Liver (tissue), 9 donors: Measurements from ENCODE around the gene MTA2. TPM values are rescaled to one million over a fixed set of nuclear protein-coding genes. Genes with fewer than 3 reads are reported as not detected.
"Not testable (repeated sequence)": the region's sequence is repeated elsewhere in the genome, so short reads cannot be mapped to it uniquely, and the experiment has no call there.

Source experiments
- DNase-seq: peaks from one replicate; pipeline ENCODE4 v3.0.0-alpha.2; 2017; ENCODE audit warnings: low spot score
- H3K27ac ChIP-seq, 2 donors: one replicate each; pipeline ENCODE4 v1.7.0; 2013; ENCODE audit warnings: inconsistent platforms in 2 of 2, low read length in 2 of 2, control low read depth in 1 of 2, low read depth in 1 of 2, mild to moderate bottlenecking in 1 of 2
- H3K27me3 ChIP-seq, 4 donors: one replicate each; pipeline versions ENCODE4 v1.6.1 to v1.7.0; 2013; ENCODE audit warnings: low read length in 3 of 4, inconsistent platforms in 1 of 4, mild to moderate bottlenecking in 1 of 4, moderate library complexity in 1 of 4; ENCODE audit not compliant: control insufficient read depth in 4 of 4, insufficient read depth in 4 of 4
- H3K36me3 ChIP-seq, 4 donors: one replicate each; pipeline versions ENCODE4 v1.6.1 to v1.7.0; 2013; ENCODE audit warnings: low read length in 3 of 4, mild to moderate bottlenecking in 3 of 4, low read depth in 1 of 4, moderate library complexity in 1 of 4; ENCODE audit not compliant: control insufficient read depth in 4 of 4, insufficient read depth in 3 of 4
- H3K4me1 ChIP-seq, 4 donors: one replicate each; pipeline versions ENCODE4 v1.6.1 to v1.7.0; 2013; ENCODE audit warnings: low read length in 3 of 4, mild to moderate bottlenecking in 3 of 4, moderate library complexity in 1 of 4; ENCODE audit not compliant: control insufficient read depth in 4 of 4, insufficient read depth in 4 of 4
- H3K4me3 ChIP-seq, 3 donors: one replicate each; pipeline versions ENCODE4 v1.6.1 to v1.7.0; 2013; ENCODE audit warnings: low read length in 3 of 3, control low read depth in 1 of 3, low read depth in 1 of 3, mild to moderate bottlenecking in 1 of 3
- H3K9ac ChIP-seq, 2 donors: one replicate each; pipeline ENCODE4 v1.7.0; 2013; ENCODE audit warnings: low read length in 2 of 2, mild to moderate bottlenecking in 2 of 2, moderate library complexity in 2 of 2, control low read depth in 1 of 2, low read depth in 1 of 2
- H3K9me3 ChIP-seq, 4 donors: one replicate each; pipeline versions ENCODE4 v1.6.1 to v1.7.0; 2013; ENCODE audit warnings: low read length in 3 of 4; ENCODE audit not compliant: control insufficient read depth in 4 of 4
- CTCF ChIP-seq: fragments of 150-350 bp; IDR thresholded peaks from 2 replicates; pipeline ENCODE4 v1.5.1; 2017; ENCODE audit warnings: improper control_type of control experiment, low read depth, low read length; ENCODE audit not compliant: missing input control
- EGR1 ChIP-seq, 2 donors: IDR thresholded peaks; 2 replicates each; pipeline ENCODE4 v1.6.1; 2016 to 2018; ENCODE audit warnings: antibody characterized with exemption in 2 of 2, low read depth in 2 of 2
- FOXA1 ChIP-seq: IDR thresholded peaks from 2 replicates; pipeline ENCODE4 v1.6.1; 2016; ENCODE audit warnings: antibody characterized with exemption
- HNF4A ChIP-seq, 2 donors: conservative IDR thresholded peaks; 2 replicates each; pipeline ENCODE4 v1.6.1; 2016; ENCODE audit warnings: antibody characterized with exemption in 2 of 2, mild to moderate bottlenecking in 2 of 2
- HNF4G ChIP-seq: IDR thresholded peaks from 2 replicates; pipeline ENCODE4 v1.6.1; 2016; ENCODE audit warnings: antibody characterized with exemption
- MAX ChIP-seq: IDR thresholded peaks from 2 replicates; pipeline ENCODE4 v1.6.1; 2016; ENCODE audit warnings: antibody characterized with exemption
- NR2F2 ChIP-seq: IDR thresholded peaks from 2 replicates; pipeline ENCODE4 v1.6.1; 2016; ENCODE audit warnings: antibody characterized with exemption
- RAD21 ChIP-seq, 2 donors: IDR thresholded peaks; 2 replicates each; pipeline ENCODE4 v1.6.1; 2016; ENCODE audit warnings: antibody characterized with exemption in 2 of 2, mild to moderate bottlenecking in 2 of 2
- RXRA ChIP-seq, 2 donors: IDR thresholded peaks; 2 replicates each; pipeline ENCODE4 v1.6.1; 2017 to 2018; ENCODE audit warnings: antibody characterized with exemption in 2 of 2, mild to moderate bottlenecking in 1 of 2
- SP1 ChIP-seq: IDR thresholded peaks from 2 replicates; pipeline ENCODE4 v1.6.1; 2018; ENCODE audit warnings: antibody characterized with exemption, mild to moderate bottlenecking
- TAF1 ChIP-seq: conservative IDR thresholded peaks from 2 replicates; pipeline ENCODE4 v1.6.1; 2016; ENCODE audit warnings: antibody characterized with exemption, mild to moderate bottlenecking
- YY1 ChIP-seq: IDR thresholded peaks from 2 replicates; pipeline ENCODE4 v1.6.1; 2016; ENCODE audit warnings: antibody characterized with exemption, mild to moderate bottlenecking
- ZBTB33 ChIP-seq: IDR thresholded peaks from 2 replicates; pipeline ENCODE4 v1.6.1; 2016; ENCODE audit warnings: antibody characterized with exemption
- WGBS: extraction: QIAGEN DNeasy Blood & Tissue Kit; methylation state at CpG from one replicate; pipeline ENCODE4 v1.1.7; 2013; 5-methylcytosine and 5-hydroxymethylcytosine counted together
- polyA plus RNA-seq, 2 donors: library from polyadenylated mRNA; stranded (reverse) in 1 of 2; unstranded in 1 of 2; fragments of 200-250 nt in 1 of 2; fragments of >200 nt in 1 of 2; fragmentation: Nextera tagmentation in 1 of 2; extraction: Ambion mirVana in 1 of 2; gene quantifications; one replicate each; pipeline versions ENCODE4 v1.2.1 to v1.2.3, GENCODE V29; 2013 to 2015
- total RNA-seq, 2 donors: library from RNA; depleted of rRNA; stranded (reverse); fragments of >200 nt; gene quantifications; one replicate each; pipeline ENCODE4 v1.2.3, GENCODE V29; 2014
- TF ChIP-seq, protein P1 (sequence below): IDR thresholded peaks from 2 replicates; pipeline ENCODE4 v1.6.1; 2016; ENCODE audit warnings: antibody characterized with exemption
- donor health status: healthy.
- donor health status: healthy.
- donor health status: healthy.
- donor health status: healthy.
- donor health status: healthy.

The MTA2 gene
- total and polyA plus RNA-seq, 4 donors: 4.4 to 55.3 (median 32.3) TPM

GRCh38 chr11:62621027-62621566, 19.4 kb upstream of the MTA2 start:
- DNase-seq: no peak
- peak overlapping the region; percentile 68 to 89 (median 74) for H3K4me3 ChIP-seq
- WGBS: 28% methylated on average over 8 of the region's 8 CpGs
- peaks cover 4 to 17% (median 10%) of the 10 kb centered on the region in 4 donors for H3K4me1 ChIP-seq
- peak overlapping the region; percentile 80 to 96 for H3K27ac ChIP-seq
- TF ChIP-seq HNF4G (no peak), RAD21 (IDR thresholded peaks at IDR 0.05) (no peak), HNF4A (conservative IDR thresholded peaks at IDR 0.05) (no peak), YY1 (no peak)
- H3K27me3 ChIP-seq: no peaks in the 10 kb centered on the region
- H3K9me3 ChIP-seq: no peaks in the 10 kb centered on the region
- peak overlapping the region; percentile 33 to 77 for H3K9ac ChIP-seq
- H3K36me3 ChIP-seq: peaks cover 0 to 21% (median 12%) of the 10 kb centered on the region in 4 donors

- H3K9me3 ChIP-seq, H3K27ac ChIP-seq, H3K27me3 ChIP-seq, H3K4me3 ChIP-seq, H3K9ac ChIP-seq, DNase-seq: not testable (repeated sequence)
- Histone ChIP-seq H3K4me1 (peaks cover 7 to 28% (median 17%) of the 10 kb centered on the region in 4 donors), H3K36me3 (peaks cover 0 to 15% (median 2%) of the 10 kb centered on the region in 4 donors)
- 97% methylated on average over 14 of the region's 14 CpGs for WGBS
These were observed 15.3 kb upstream of the MTA2 start for GRCh38 chr11:62616957-62617356.

DNA sequence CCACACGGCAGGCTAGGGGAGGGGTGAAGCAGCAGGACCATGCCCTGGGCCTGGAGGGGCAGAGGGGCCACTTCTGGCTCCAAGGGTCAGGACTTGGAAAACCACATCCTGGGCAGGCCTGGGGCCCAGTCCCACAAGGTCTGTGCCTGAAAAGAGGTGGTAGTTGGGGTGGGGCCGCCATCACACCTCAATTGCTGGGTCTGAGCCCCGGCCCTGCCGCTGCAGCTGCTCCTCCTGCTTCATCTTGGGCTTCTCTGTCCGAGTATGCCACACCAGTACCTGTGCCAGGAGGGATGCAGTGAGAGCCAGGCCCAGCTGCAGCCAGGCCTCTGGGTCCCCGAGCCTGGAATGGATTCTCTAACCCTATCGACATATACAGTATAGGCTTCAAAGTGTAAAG, 13.9 kb upstream of the MTA2 start:
- 94% methylated on average over 7 of the region's 7 CpGs for WGBS
- no peak for DNase-seq
- peaks cover 7 to 30% (median 19%) of the 10 kb centered on the region in 4 donors for H3K4me1 ChIP-seq
- no peaks in the 10 kb centered on the region for H3K9me3 ChIP-seq
- no peak overlapping the region for H3K9ac ChIP-seq
- TF ChIP-seq HNF4A (conservative IDR thresholded peaks at IDR 0.05) (no peak), NR2F2 (no peak), EGR1 (IDR thresholded peaks at IDR 0.05; ENCODE audit: low read depth in 2 of 2) (no peak), SP1 (no peak), HNF4G (no peak), FOXA1 (no peak)
- TF ChIP-seq, protein P1, sequence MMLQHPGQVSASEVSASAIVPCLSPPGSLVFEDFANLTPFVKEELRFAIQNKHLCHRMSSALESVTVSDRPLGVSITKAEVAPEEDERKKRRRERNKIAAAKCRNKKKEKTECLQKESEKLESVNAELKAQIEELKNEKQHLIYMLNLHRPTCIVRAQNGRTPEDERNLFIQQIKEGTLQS: no peak
- H3K36me3 ChIP-seq: peaks cover 0 to 15% (median 2%) of the 10 kb centered on the region in 4 donors
- no peak overlapping the region for H3K4me3 ChIP-seq
- H3K27me3 ChIP-seq: no peaks in the 10 kb centered on the region
- no peak overlapping the region for H3K27ac ChIP-seq

DNA sequence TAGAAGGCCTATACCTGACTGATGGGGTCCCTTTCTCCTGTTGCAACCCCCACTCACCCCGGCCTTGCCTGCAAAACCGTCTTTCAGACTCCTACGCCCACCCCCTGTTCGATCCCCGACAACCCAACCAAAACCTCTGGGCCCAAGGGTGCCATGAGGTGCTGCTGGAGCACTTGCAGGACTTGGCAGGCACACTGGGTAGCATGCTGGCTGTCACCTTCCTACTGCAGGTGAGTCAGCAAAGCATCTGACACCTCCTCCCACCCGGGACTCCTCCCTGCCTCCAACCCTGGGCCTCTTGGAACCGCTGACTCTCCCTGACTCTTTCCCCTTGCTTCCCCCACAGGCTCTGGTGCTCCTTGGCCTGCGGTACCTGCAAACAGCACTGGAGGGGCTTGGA, 12.6 kb upstream of the MTA2 start:
- 89% methylated on average over 8 of the region's 8 CpGs for WGBS
- Histone ChIP-seq H3K4me3 (no peak overlapping the region), H3K27me3 (no peaks in the 10 kb centered on the region), H3K36me3 (peaks cover 0 to 17% (median 2%) of the 10 kb centered on the region in 4 donors), H3K9ac (no peak overlapping the region), H3K9me3 (no peaks in the 10 kb centered on the region), H3K4me1 (peaks cover 7 to 29% (median 17%) of the 10 kb centered on the region in 4 donors), H3K27ac (peak overlapping the region; percentile 76 to 88)
- no peak for DNase-seq
- TF ChIP-seq FOXA1 (no peak), RXRA (IDR thresholded peaks at IDR 0.05) (no peak), EGR1 (IDR thresholded peaks at IDR 0.05; ENCODE audit: low read depth in 2 of 2) (no peak), YY1 (no peak), TAF1 (no peak), SP1 (no peak), NR2F2 (no peak), HNF4G (no peak), HNF4A (conservative IDR thresholded peaks at IDR 0.05) (no peak), ZBTB33 (no peak), CTCF (no peak), MAX (no peak)
- TF ChIP-seq, protein P1: no peak
